A673 (cell line): Measurements from ENCODE around the gene NLGN1. TPM values are rescaled to one million over a fixed set of nuclear protein-coding genes. Genes with fewer than 3 reads are reported as not detected.

ENCODE experiments used
- BruUV-seq: library from RNA; stranded (reverse); fragments of 400-500 nt; replicated peaks from 2 replicates; lab custom pipeline; 2021; lab: Mats Ljungman, UMichigan
- CTCF ChIA-PET: fragments of 300-600 bp; sonication (Branson Sonifier 250); formaldehyde crosslinking; loops from one replicate; lab custom pipeline; 2022; ENCODE audit warnings: antibody characterized with exemption; lab: Charles Lee
- POLR2A ChIA-PET: fragments of 300-600 bp; sonication (Branson Sonifier 250); formaldehyde crosslinking; loops from one replicate; lab custom pipeline; 2022; ENCODE audit warnings: antibody characterized with exemption; ENCODE audit not compliant: low non-redundant PET; lab: Charles Lee
- DNase-seq: peaks from one replicate; pipeline ENCODE4 v3.0.0-alpha.2; 2015; ENCODE audit warnings: low spot score
- H3K27ac ChIP-seq: fragments of 200-600 bp; sonication (generic); 2 replicates; pipeline ENCODE4 v1.5.1; 2016; ENCODE audit warnings: mixed run types, low read depth, mild to moderate bottlenecking, mixed read lengths, antibody characterized with exemption, low read length; ENCODE audit not compliant: poor library complexity, severe bottlenecking
- H3K27me3 ChIP-seq: fragments of 200-600 bp; sonication (generic); replicated peaks from 2 replicates; pipeline ENCODE4 v1.6.1; 2017; ENCODE audit warnings: mixed run types, low read depth, mild to moderate bottlenecking, mixed read lengths, antibody characterized with exemption, low read length; ENCODE audit not compliant: insufficient read depth, poor library complexity
- H3K36me3 ChIP-seq: fragments of 200-600 bp; sonication (generic); 2 replicates; pipeline ENCODE4 v1.6.1; 2016; ENCODE audit warnings: mixed run types, mild to moderate bottlenecking, mixed read lengths, antibody characterized with exemption, low read length; ENCODE audit not compliant: insufficient read depth, poor library complexity, severe bottlenecking
- H3K4me1 ChIP-seq: fragments of 200-600 bp; sonication (generic); 2 replicates; pipeline ENCODE4 v1.6.1; 2017; ENCODE audit warnings: mixed run types, mild to moderate bottlenecking, mixed read lengths, antibody characterized with exemption, low read length; ENCODE audit not compliant: insufficient read depth, poor library complexity, severe bottlenecking
- H3K4me3 ChIP-seq: fragments of 200-600 bp; sonication (generic); 2 replicates; pipeline ENCODE4 v1.5.1; 2016; ENCODE audit warnings: low read depth, mixed run types, mild to moderate bottlenecking, mixed read lengths, low read length; ENCODE audit not compliant: poor library complexity, severe bottlenecking
- H3K9me3 ChIP-seq: fragments of 200-600 bp; sonication (generic); 2 replicates; pipeline ENCODE4 v1.6.1; 2016; ENCODE audit warnings: mixed run types, low read depth, mild to moderate bottlenecking, mixed read lengths, antibody characterized with exemption, low read length; ENCODE audit not compliant: poor library complexity, severe bottlenecking
- EZH2 ChIP-seq: fragments of 200-600 bp; sonication (generic); IDR thresholded peaks from 2 replicates; pipeline ENCODE4 v1.6.1; 2017; ENCODE audit warnings: borderline replicate concordance, low read depth, mild to moderate bottlenecking, mixed read lengths, antibody characterized with exemption, low read length; ENCODE audit not compliant: poor library complexity, severe bottlenecking
- intact Hi-C: fragments of 100-400 bp; cut with micrococcal nuclease; formaldehyde crosslinking; loops from one replicate; pipeline ENCODE4 v1.10.0; 2022; ENCODE audit not compliant: unreplicated experiment
- total RNA-seq: library from RNA; stranded (reverse); gene quantifications from 2 replicates; pipeline ENCODE4 v1.2.3, GENCODE V29; 2021
- TF ChIP-seq, protein P1 (sequence below): fragments of 300-800, 200-600 bp; sonication (generic); conservative IDR thresholded peaks from 2 replicates; pipeline ENCODE4 v1.5.1; 2017; ENCODE audit warnings: low read depth, mild to moderate bottlenecking, antibody characterized with exemption, low read length, moderate library complexity, mixed read lengths

NLGN1 gene
- total RNA-seq, 1 experiment from 2014 or later = 0.39 TPM

- Histone ChIP-seq H3K27ac (no peak overlapping the region), H3K27me3 (no peaks in the 10 kb centered on the region), H3K4me1 (peaks cover 16% of the 10 kb centered on the region), H3K9me3 (no peaks in the 10 kb centered on the region), H3K36me3 (no peaks in the 10 kb centered on the region), H3K4me3 (no peak overlapping the region)
- BruUV-seq = no TSS peak
- DNase-seq = no peak
- TF ChIP-seq, protein P1, sequence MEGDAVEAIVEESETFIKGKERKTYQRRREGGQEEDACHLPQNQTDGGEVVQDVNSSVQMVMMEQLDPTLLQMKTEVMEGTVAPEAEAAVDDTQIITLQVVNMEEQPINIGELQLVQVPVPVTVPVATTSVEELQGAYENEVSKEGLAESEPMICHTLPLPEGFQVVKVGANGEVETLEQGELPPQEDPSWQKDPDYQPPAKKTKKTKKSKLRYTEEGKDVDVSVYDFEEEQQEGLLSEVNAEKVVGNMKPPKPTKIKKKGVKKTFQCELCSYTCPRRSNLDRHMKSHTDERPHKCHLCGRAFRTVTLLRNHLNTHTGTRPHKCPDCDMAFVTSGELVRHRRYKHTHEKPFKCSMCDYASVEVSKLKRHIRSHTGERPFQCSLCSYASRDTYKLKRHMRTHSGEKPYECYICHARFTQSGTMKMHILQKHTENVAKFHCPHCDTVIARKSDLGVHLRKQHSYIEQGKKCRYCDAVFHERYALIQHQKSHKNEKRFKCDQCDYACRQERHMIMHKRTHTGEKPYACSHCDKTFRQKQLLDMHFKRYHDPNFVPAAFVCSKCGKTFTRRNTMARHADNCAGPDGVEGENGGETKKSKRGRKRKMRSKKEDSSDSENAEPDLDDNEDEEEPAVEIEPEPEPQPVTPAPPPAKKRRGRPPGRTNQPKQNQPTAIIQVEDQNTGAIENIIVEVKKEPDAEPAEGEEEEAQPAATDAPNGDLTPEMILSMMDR = no peak
- no peak for TF ChIP-seq EZH2
- intact Hi-C loops = no loop called here
- ChIA-PET POLR2A (no interaction called here), CTCF (no interaction called here)
Observed at GRCh38 chr3:174321548-174321947, 924.0 kb downstream of the NLGN1 start.

DNA sequence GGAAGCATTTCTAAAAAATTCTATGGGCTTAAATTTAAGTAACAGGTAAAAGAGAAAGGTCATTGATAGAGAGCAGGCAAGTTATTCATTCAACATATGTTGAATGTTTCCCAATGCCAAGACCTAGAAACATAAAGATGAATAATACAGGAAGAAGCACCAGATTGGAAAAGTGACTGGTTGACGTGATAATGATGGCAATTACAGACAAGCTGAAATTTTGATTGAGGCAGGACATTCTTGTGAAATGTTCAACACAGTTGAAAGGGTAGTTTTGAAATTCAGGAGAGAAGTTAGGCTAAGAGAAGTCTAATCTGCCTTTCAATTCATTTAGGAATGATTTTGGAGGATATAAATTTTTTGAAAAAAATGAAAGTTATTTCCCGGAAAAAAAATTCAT, 925.2 kb downstream of the NLGN1 start:
- no TSS peak for BruUV-seq
- ChIA-PET CTCF (no interaction called here), POLR2A (interaction anchor here (0.7 kb wide), 1 partner anchor 10 kb away, joined by 4 read pairs; no protein-coding TSS in a partner anchor)
- H3K4me3 ChIP-seq = no peak overlapping the region
- no peak overlapping the region for H3K27ac ChIP-seq
- H3K4me1 ChIP-seq = peaks cover 16% of the 10 kb centered on the region
- TF ChIP-seq, protein P1 = no peak
- TF ChIP-seq EZH2 = no peak
- no peaks in the 10 kb centered on the region for H3K27me3 ChIP-seq
- peak; percentile 9 for DNase-seq
- H3K36me3 ChIP-seq = no peaks in the 10 kb centered on the region
- intact Hi-C loops = no loop called here
- no peaks in the 10 kb centered on the region for H3K9me3 ChIP-seq

DNA sequence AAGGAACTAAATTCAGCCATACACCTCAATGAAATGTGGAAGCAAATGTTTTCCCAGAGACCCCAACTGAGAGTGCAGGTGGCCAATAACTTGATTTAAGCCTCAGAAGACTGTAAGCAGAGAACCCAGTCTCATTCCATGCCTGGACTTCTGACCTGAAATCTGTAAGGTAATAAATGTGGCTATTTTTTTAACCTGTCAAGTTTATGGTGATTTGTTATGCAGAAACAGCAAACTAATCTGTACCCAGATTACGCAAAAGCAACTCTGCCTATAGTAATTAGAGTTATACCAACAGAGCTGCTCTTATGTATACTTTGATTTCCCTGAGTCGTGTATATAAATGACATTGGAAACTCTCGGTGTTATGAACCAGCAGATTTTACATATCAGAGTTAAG, 927.6 kb downstream of the NLGN1 start:
- no peak for DNase-seq
- intact Hi-C loops = no loop called here
- H3K27me3 ChIP-seq = no peaks in the 10 kb centered on the region
- POLR2A ChIA-PET = no interaction called here
- no peak for TF ChIP-seq EZH2
- TF ChIP-seq, protein P1 = no peak
- BruUV-seq = no TSS peak
- no peaks in the 10 kb centered on the region for H3K36me3 ChIP-seq
- CTCF ChIA-PET = no interaction called here
- no peak overlapping the region for H3K27ac ChIP-seq
- H3K4me3 ChIP-seq = no peak overlapping the region
- no peaks in the 10 kb centered on the region for H3K9me3 ChIP-seq
- H3K4me1 ChIP-seq = peaks cover 16% of the 10 kb centered on the region
